BLaER1 treated with 17β-estradiol and CSF1 and Interleukin-3, amounts not matched to agents 10 nM and 100 nM (cell line): Measurements from ENCODE around the gene MICAL2.

Source experiments
- H3K27ac ChIP-seq, 11 experiments: shearing (Covaris generic); formaldehyde crosslinking; 2 replicates each; pipeline ENCODE4 v1.8.1; 2022
- H3K27me3 ChIP-seq, 11 experiments: shearing (Covaris generic); formaldehyde crosslinking; 2 replicates each; pipeline ENCODE4 v1.8.1; 2022
- H3K36me3 ChIP-seq, 11 experiments: shearing (Covaris generic); formaldehyde crosslinking; 2 replicates each; pipeline ENCODE4 v1.8.1; 2022
- H3K4me1 ChIP-seq, 10 experiments: shearing (Covaris generic); formaldehyde crosslinking; 2 replicates each; pipeline ENCODE4 v1.8.1; 2022
- H3K4me2 ChIP-seq, 11 experiments: shearing (Covaris generic); formaldehyde crosslinking; 2 replicates each; pipeline ENCODE4 v1.8.1; 2022
- H3K4me3 ChIP-seq, 10 experiments: shearing (Covaris generic); formaldehyde crosslinking; 2 replicates each; pipeline ENCODE4 v1.8.1; 2022
- H3K9ac ChIP-seq, 11 experiments: shearing (Covaris generic); formaldehyde crosslinking; 2 replicates each; pipeline ENCODE4 v1.8.1; 2022
- H3K9me3 ChIP-seq, 11 experiments: shearing (Covaris generic); formaldehyde crosslinking; replicated peaks in 1 of 11; 2 replicates each; pipeline ENCODE4 v1.8.1; 2022
- H4K20me1 ChIP-seq, 11 experiments: shearing (Covaris generic); formaldehyde crosslinking; 2 replicates each; pipeline ENCODE4 v1.8.1; 2022
- Cebpa-rat ChIP-seq, 11 experiments: shearing (Covaris generic); IDR thresholded peaks; 2 replicates each; pipeline ENCODE4 v1.8.1; 2022

The MICAL2 gene

DNA sequence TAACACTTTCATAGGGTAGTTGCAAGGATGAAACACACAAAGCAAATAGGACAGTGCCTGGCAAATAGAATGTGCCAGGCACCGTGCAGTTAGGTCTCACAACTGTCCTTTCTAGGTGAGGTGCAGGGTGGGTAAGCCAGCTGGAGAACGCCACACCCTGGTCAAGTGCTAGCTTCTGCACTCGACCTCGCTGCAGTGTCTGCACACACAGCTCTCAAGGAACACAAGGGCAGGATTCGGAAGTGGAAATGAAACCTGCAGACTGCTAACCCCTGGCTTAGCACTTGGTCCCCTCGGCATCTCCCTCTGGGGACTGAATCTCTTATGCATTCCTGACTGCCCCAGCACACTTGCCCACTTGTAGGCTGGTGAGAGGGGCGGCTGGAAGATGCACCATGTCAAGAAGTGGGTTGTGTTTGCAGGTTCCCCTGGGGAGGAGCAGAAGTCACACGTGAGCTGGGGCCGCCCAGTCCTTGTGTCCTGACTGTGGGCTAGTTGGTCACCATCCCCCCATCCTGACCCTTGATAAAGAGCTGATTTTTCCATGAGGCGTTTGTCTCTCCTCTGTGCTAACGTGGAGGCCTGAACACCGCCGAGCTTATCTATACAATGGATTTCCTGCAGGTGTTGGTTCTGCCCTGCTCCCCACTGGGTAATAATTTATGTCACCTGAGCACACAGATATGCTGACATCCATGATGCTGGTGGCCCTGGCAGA lies 89.0 kb downstream of the MICAL2 start:
- Histone ChIP-seq H4K20me1 (no peaks in the 10 kb centered on the region), H3K9me3 (peaks cover 0 to 10% (median 0%) of the 10 kb centered on the region in 11 experiments; a peak in 4 of 22 replicates), H3K36me3 (peaks cover 0 to 13% (median 0%) of the 10 kb centered on the region in 11 experiments; a peak in 3 of 22 replicates), H3K4me3 (no peak overlapping the region), H3K27ac (0 out of 22 replicates have a peak overlapping the region, but pooled peaks of 1 of the 11 experiments have one; percentile 20), H3K4me2 (peak overlapping the region; percentile 53 to 78 (median 72)), H3K9ac (no peak overlapping the region), H3K4me1 (peaks cover 41 to 78% (median 68%) of the 10 kb centered on the region in 10 experiments), H3K27me3 (no peaks in the 10 kb centered on the region)
- no peak for TF ChIP-seq Cebpa-rat (IDR thresholded peaks at IDR 0.05)

DNA sequence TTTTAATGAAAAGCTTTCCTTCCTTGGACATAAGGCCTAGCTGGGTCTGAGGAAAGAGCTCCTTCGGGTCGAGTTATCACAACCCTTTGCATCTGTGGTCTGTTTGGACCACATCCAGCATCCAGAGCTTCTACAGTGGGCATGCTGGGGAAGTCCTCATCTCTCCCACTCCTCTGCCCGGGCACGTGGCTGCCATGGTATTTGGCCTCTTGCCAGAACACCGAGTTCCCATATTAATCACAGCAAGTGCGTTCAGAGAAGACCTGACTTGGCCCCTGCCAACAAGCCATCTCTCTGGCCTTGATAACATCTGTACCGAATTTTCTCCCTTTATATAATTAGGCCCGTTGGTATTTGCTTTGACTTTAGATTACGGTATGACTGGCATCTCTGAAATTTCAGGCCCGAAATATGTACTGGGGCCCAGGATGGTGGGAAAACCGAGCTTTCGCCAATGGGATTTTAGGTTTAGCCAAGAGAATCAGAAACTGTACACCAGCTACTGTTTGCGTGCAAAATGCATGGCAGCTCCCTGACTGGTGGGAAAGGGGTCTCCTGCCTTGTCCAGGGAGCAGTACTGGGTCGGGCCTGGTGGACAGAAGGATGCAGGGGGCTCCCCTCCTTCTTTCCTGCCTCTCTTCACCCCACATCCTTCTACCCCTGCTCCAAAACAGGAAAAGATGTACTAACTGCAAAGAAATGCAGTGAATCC lies 90.0 kb downstream of the MICAL2 start:
- H3K4me2 ChIP-seq, result peak overlapping the region; percentile 53 to 78 (median 72)
- H3K9me3 ChIP-seq, result peaks cover 0 to 10% (median 0%) of the 10 kb centered on the region in 11 experiments; a peak in 4 of 22 replicates
- H3K27me3 ChIP-seq, result no peaks in the 10 kb centered on the region
- H3K27ac ChIP-seq, result peak overlapping the region in 3 of 11 experiments; percentile 16 to 43 (median 20); a peak in 4 of 22 replicates
- no peaks in the 10 kb centered on the region for H4K20me1 ChIP-seq
- peak overlapping the region in 1 of 11 experiments; percentile 4; a peak in 2 of 22 replicates for H3K9ac ChIP-seq
- no peak overlapping the region for H3K4me3 ChIP-seq
- no peak for TF ChIP-seq Cebpa-rat (IDR thresholded peaks at IDR 0.05)
- peaks cover 41 to 72% (median 61%) of the 10 kb centered on the region in 10 experiments for H3K4me1 ChIP-seq
- H3K36me3 ChIP-seq, result peaks cover 0 to 24% (median 0%) of the 10 kb centered on the region in 11 experiments; a peak in 3 of 22 replicates

- no peak for TF ChIP-seq Cebpa-rat (IDR thresholded peaks at IDR 0.05)
- Histone ChIP-seq H3K27ac (peak overlapping the region in 4 of 11 experiments; percentile 16 to 43 (median 20); a peak in 5 of 22 replicates), H3K4me2 (peak overlapping the region; percentile 53 to 78 (median 72)), H3K9ac (peak overlapping the region in 2 of 11 experiments; percentile 4 to 30; a peak in 2 of 22 replicates), H3K27me3 (no peaks in the 10 kb centered on the region), H3K9me3 (peaks cover 0 to 10% (median 0%) of the 10 kb centered on the region in 11 experiments; a peak in 4 of 22 replicates), H3K4me3 (no peak overlapping the region), H4K20me1 (no peaks in the 10 kb centered on the region), H3K4me1 (peaks cover 39 to 63% (median 53%) of the 10 kb centered on the region in 10 experiments), H3K36me3 (peaks cover 0 to 28% (median 0%) of the 10 kb centered on the region in 11 experiments; a peak in 3 of 22 replicates)
Measured at GRCh38 chr11:12200991-12201985, 90.9 kb downstream of the MICAL2 start.

DNA sequence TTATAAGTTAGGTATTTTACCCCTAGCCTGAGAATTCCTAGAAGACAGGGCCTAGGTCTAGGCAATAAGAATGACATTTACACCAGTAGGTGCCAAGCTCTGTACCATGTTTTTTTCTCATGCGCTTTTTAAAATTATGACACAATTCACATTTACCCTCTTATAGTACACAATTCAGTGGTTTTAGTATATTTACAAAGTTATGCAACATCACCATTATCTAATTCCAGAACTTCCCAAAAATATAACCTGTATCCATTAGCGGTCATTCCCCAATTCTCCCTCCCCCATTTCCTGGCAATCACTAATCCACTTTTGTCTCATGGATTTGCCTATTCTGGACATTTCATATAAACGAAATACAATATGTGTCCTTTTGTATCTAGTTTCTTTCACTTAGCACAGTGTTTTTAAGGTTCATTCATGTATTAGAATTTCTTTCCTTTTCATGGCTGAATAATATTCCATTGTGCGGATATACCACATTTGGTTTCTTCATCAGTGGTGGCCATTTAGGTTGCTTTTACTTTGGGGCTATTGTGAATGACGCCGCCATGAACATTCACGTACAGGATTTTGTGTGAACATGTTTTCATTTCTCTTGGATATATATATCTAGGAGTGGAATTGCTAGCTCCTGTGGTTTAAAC lies 92.4 kb downstream of the MICAL2 start:
- Histone ChIP-seq H3K27ac (no peak overlapping the region), H3K36me3 (peaks cover 0 to 28% (median 0%) of the 10 kb centered on the region in 11 experiments; a peak in 6 of 22 replicates), H4K20me1 (no peaks in the 10 kb centered on the region), H3K4me1 (peaks cover 43 to 55% (median 48%) of the 10 kb centered on the region in 10 experiments), H3K27me3 (no peaks in the 10 kb centered on the region), H3K4me2 (peak overlapping the region in 3 of 11 experiments; percentile 73 to 75 (median 74); a peak in 2 of 22 replicates), H3K9ac (no peak overlapping the region), H3K4me3 (no peak overlapping the region), H3K9me3 (peaks cover 0 to 10% (median 0%) of the 10 kb centered on the region in 11 experiments; a peak in 4 of 22 replicates)
- no peak for TF ChIP-seq Cebpa-rat (IDR thresholded peaks at IDR 0.05)

GRCh38 chr11:12204506-12204905 lies 94.1 kb downstream of the MICAL2 start:
- no peaks in the 10 kb centered on the region for H3K27me3 ChIP-seq
- peaks cover 0 to 32% (median 0%) of the 10 kb centered on the region in 11 experiments; a peak in 6 of 22 replicates for H3K36me3 ChIP-seq
- no peaks in the 10 kb centered on the region for H4K20me1 ChIP-seq
- H3K4me3 ChIP-seq, result no peak overlapping the region
- H3K27ac ChIP-seq, result no peak overlapping the region
- H3K9me3 ChIP-seq, result peaks cover 0 to 10% (median 0%) of the 10 kb centered on the region in 11 experiments; a peak in 4 of 22 replicates
- no peak overlapping the region for H3K9ac ChIP-seq
- TF ChIP-seq Cebpa-rat (IDR thresholded peaks at IDR 0.05), result no peak
- H3K4me2 ChIP-seq, result no peak overlapping the region
- peaks cover 27 to 44% (median 31%) of the 10 kb centered on the region in 10 experiments for H3K4me1 ChIP-seq

- TF ChIP-seq Cebpa-rat (IDR thresholded peaks at IDR 0.05), result no peak
- Histone ChIP-seq H3K4me2 (no peak overlapping the region), H3K9ac (no peak overlapping the region), H3K36me3 (peaks cover 0 to 41% (median 0%) of the 10 kb centered on the region in 11 experiments; a peak in 6 of 22 replicates), H3K9me3 (peaks cover 0 to 10% (median 0%) of the 10 kb centered on the region in 11 experiments; a peak in 4 of 22 replicates), H3K27me3 (no peaks in the 10 kb centered on the region), H4K20me1 (no peaks in the 10 kb centered on the region), H3K4me3 (no peak overlapping the region), H3K4me1 (peaks cover 19 to 35% (median 23%) of the 10 kb centered on the region in 10 experiments), H3K27ac (no peak overlapping the region)
Measured at GRCh38 chr11:12205330-12205729, 94.9 kb downstream of the MICAL2 start.

GRCh38 chr11:12206529-12206928 lies 96.1 kb downstream of the MICAL2 start:
- H3K9ac ChIP-seq, result no peak overlapping the region
- no peak overlapping the region for H3K27ac ChIP-seq
- H3K27me3 ChIP-seq, result no peaks in the 10 kb centered on the region
- H4K20me1 ChIP-seq, result no peaks in the 10 kb centered on the region
- no peak for TF ChIP-seq Cebpa-rat (IDR thresholded peaks at IDR 0.05)
- H3K4me2 ChIP-seq, result peak overlapping the region in 4 of 11 experiments; percentile 6 to 64 (median 34); a peak in 5 of 22 replicates
- H3K4me1 ChIP-seq, result peaks cover 7 to 23% (median 11%) of the 10 kb centered on the region in 10 experiments
- H3K9me3 ChIP-seq, result peaks cover 0 to 10% (median 0%) of the 10 kb centered on the region in 11 experiments; a peak in 4 of 22 replicates
- no peak overlapping the region for H3K4me3 ChIP-seq
- H3K36me3 ChIP-seq, result peaks cover 0 to 46% (median 0%) of the 10 kb centered on the region in 11 experiments; a peak in 6 of 22 replicates
